Astrocyte (in vitro differentiated cells and primary cell): ENCODE results near the gene FBXO7.

ENCODE experiments used
- EZH2 ChIP-seq: IDR thresholded peaks from 2 replicates; pipeline ENCODE4 v1.6.1; 2012; ENCODE audit warnings: mild to moderate bottlenecking, low read length, inconsistent platforms; ENCODE audit not compliant: insufficient read depth
- TF ChIP-seq, protein P1 (sequence below): IDR thresholded peaks from 2 replicates; pipeline ENCODE4 v1.5.1; 2011; ENCODE audit warnings: low read depth, mild to moderate bottlenecking, inconsistent platforms, low read length, moderate library complexity; ENCODE audit not compliant: insufficient read depth

DNA sequence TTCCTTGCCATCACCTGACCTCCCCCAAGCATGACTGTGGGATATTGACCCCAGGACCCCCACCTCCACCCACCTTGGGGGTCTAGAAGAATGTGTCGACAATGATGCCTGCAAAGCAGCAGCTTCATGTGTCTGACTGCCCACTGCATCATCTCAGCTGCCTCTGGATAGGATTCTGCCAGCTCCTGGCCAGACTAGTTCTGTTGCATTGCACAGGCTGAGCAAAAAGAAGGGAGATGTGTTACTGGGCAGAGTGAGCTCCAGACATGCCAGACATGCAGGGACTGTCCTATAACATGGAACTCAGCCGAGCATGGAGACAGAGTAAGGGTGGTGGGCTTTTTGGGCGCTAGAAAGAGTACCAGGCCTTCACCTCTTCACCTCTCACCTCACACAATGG is 36.7 kb downstream of the FBXO7 start:
- TF ChIP-seq, protein P1, sequence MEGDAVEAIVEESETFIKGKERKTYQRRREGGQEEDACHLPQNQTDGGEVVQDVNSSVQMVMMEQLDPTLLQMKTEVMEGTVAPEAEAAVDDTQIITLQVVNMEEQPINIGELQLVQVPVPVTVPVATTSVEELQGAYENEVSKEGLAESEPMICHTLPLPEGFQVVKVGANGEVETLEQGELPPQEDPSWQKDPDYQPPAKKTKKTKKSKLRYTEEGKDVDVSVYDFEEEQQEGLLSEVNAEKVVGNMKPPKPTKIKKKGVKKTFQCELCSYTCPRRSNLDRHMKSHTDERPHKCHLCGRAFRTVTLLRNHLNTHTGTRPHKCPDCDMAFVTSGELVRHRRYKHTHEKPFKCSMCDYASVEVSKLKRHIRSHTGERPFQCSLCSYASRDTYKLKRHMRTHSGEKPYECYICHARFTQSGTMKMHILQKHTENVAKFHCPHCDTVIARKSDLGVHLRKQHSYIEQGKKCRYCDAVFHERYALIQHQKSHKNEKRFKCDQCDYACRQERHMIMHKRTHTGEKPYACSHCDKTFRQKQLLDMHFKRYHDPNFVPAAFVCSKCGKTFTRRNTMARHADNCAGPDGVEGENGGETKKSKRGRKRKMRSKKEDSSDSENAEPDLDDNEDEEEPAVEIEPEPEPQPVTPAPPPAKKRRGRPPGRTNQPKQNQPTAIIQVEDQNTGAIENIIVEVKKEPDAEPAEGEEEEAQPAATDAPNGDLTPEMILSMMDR = no peak
- no peak for TF ChIP-seq EZH2
